Dermis blood vessel endothelial cell (primary cell): ENCODE data around the gene RRAD. TPM values are rescaled to one million over a fixed set of nuclear protein-coding genes. Genes with fewer than 3 reads are reported as not detected.
"Not testable (repeated sequence)": the region's sequence is repeated elsewhere in the genome, so short reads cannot be mapped to it uniquely, and the experiment has no call there.

Experiments
- DNase-seq: peaks from one replicate; pipeline ENCODE4 v3.0.0; 2010
- total RNA-seq: library from RNA; depleted of rRNA; stranded (reverse); fragments of >200 nt; gene quantifications from 2 replicates; pipeline ENCODE4 v1.2.3, GENCODE V29; 2014

The RRAD gene
- total RNA-seq, result 0.84 and 1.9 TPM in 2 replicates

DNA sequence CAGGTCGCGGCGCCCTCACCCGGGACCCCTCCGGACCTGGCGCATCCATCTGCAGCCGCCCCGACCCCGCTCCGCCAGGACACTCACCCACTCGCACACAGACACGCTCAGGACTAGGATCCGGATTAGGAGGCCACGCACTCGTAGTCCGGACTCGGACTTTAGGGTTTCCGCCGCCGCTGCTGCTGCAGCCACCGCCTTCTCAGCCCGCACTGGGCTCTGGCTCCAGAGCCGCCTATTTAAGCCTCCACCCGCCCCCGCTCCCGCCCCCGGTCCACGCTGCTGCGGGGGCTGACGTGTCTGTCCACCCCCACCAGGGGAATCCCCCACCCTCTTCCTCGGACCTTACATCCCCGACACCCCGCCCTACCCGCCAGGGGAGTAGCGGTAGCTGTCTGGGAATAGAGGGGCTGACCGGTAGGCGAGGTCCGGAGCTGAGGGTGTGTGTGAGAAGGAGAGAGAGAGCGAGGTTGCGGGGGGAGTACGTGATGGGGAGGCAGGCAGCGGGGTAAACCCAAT is at the start of gene RRAD:
Gene RRAD, minus strand, starts transcription at position 214 of the 519 bp plus-strand sequence. CDS start 356 bp downstream, outside the sequence.
- DNase-seq, result peak; percentile 29

DNA sequence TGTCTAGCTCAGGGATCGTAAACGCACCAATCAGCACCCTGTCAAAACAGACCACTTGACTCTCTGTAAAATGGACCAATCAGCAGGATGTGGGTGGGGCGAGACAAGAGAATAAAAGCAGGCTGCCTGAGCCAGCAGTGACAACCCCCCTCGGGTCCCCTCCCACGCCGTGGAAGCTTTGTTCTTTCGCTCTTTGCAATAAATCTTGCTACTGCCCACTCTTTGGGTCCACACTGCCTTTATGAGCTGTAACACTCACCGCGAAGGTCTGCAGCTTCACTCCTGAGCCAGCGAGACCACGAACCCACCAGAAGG is 49.6 kb upstream of the RRAD start:
- not testable (repeated sequence) for DNase-seq

GRCh38 chr16:66974156-66974931 is 49.0 kb upstream of the RRAD start:
- DNase-seq, result not testable (repeated sequence)

- DNase-seq, result no peak
These were observed 48.4 kb upstream of the RRAD start for GRCh38 chr16:66973716-66974115.

- no peak for DNase-seq
These were observed 47.6 kb upstream of the RRAD start for GRCh38 chr16:66972983-66973382.

- no peak for DNase-seq
These were observed 45.7 kb upstream of the RRAD start for GRCh38 chr16:66970775-66971720.

- DNase-seq, result no peak
These were observed 43.5 kb upstream of the RRAD start for GRCh38 chr16:66968847-66969246.

DNA sequence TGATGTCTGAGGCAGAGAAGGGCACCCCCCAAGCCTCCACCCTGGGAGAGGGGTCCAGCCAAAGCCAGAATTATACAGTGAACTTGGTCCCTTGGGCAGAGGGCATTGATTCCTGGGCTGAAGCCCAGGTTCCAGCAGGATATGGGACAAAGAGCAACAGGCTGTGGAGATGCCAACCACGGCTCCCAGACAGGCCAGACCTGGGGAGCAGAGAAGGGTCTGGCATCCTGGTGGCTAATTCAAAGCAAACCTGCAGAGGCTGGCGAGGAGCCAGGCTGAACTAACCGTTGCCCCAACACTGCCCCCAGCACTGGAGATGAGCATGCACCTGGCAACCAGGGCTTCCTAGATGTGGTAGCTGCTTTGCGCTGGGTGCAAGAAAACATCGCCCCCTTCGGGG is 38.7 kb upstream of the RRAD start:
- DNase-seq, result no peak

DNA sequence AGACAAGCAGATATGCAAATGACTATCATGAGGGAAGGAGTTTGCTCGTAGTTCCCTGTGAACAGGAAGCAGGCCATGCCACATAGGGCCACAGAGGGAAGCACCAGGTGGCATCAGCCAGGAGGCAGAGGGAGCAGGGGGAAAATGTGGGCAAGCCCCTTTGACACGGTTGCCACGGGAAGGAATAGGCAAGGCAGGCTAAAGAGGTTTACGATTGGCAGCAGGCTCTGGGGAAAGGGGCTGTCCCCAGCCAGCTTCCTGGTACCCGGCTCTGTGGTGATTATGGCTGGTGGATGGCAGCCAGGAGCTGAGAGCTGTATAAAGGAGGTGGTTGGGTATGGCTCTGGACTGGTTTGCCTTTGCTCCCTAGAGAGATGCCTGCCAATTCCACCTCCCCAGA is 36.6 kb upstream of the RRAD start:
- DNase-seq, result no peak

- peak; percentile 78 for DNase-seq
These were observed 35.9 kb upstream of the RRAD start, which contains the start of gene CES3 for GRCh38 chr16:66961065-66961744. TSS of gene CES3 (plus strand) at chr16:66961266. CDS start at chr16:66961308, 42 bp downstream.

DNA sequence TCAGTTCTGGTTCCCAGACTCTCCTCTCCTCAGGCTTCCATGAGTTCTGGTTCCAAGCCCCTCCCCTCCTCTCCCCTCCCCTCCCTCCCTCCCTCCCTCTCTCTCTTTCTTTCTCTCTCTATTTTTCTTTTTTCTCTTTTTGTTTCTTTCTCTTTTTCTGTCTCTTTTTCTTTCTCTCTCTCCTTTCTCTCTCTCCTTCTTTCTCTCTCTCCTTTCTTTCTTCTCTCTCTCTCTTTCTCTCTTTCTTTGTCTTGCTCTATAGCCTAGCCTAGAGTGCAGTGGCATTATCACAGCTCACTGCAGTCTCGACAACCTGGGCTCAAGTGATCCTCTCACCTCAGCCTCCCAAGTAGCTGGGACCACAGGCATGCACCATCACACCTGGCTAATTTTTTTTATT is 34.9 kb upstream of the RRAD start:
- no peak for DNase-seq

DNA sequence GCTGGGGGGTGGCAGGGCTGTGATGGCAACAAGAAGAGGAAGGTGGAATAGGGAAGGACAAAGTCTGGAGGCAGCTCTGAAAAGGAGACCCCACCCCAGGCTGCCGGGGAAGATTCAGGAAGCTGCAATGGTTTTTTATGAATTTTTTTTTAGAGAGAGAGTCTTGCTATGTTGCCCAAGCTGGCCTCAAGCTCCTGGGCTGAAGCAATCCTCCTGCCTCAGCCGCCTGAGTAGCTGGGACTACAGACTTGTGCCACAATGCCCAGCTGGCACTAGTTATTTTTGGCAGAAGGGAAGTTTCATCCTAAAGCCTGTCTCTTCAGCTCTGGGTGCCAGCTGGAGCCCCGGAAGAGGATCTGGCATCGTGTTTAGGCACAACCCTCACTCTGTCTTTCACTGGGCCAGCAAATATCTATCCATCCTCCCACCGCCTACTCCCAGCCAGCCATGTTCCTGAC is 34.4 kb upstream of the RRAD start:
- DNase-seq, result no peak

DNA sequence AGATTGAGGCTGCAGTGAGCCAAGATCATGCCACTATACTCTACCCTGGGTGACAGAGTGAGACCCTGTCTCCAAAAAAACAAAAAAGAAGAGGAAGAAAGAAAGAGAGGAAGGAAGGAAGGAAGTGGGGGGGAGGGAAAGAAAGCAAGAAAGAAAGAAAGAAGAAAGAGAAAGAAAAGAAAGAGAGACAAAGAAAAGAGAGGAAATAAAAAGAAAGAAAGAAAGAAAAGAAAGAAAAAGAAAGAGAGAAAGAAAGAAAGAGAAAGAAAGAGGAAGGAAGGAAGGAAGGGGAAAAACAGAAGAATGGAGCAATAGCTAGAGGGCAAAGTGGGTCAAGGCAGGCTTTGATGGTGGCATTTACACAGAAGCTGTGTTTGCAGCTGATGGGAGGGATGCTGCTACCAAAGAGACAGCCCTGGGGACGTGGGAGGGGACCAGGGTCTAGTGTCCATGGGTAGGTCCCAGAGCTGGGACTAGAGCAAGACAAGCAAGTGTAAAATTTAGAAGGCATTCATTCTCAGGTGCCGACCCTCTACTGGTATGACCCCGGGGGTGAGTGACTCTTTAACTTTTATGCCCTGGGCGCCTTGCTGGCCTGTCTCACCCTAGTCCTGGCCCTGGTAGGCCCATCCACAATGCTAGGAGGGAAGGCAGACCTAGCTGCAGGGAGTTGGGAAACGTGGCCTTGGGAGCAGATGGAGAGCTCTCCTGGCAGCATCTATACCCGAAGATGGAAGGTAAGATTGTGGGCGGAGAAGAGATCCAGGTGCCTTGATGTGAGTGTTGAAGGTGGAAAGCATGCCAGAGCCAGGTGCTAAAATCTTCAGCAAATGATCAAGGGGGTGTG is 33.7 kb upstream of the RRAD start:
- no peak for DNase-seq

DNA sequence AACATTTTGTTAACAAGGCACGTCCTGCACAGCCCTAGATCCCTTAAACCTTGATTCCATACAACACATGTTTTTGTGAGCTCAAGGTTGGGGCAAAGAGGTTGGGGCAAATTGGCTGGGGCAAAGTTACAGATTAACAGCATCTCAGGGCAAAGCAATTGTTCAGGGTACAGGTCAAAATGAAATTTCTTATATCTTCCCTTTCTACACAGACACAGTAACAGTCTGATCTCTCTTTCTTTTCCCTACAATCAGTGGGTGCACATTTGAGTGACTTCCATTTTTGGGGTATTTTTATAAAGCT is 30.8 kb upstream of the RRAD start:
- DNase-seq, result not testable (repeated sequence)

- DNase-seq, result not testable (repeated sequence)
These were observed 30.2 kb upstream of the RRAD start for GRCh38 chr16:66955363-66956153.

GRCh38 chr16:66954097-66954659 is 28.8 kb upstream of the RRAD start:
- DNase-seq, result peak; percentile 85

GRCh38 chr16:66953462-66954096 is 28.2 kb upstream of the RRAD start:
- no peak for DNase-seq

- no peak for DNase-seq
These were observed 27.2 kb upstream of the RRAD start for GRCh38 chr16:66952430-66953110.

GRCh38 chr16:66950971-66951790 is 25.8 kb upstream of the RRAD start:
- DNase-seq, result no peak
